Activated T-cell treated with anti-CD3 and anti-CD28 coated beads, Interleukin-2, amount 50 U/mL, for 72 hours (primary cell): ENCODE results near the gene PPIB. TPM values are rescaled to one million over a fixed set of nuclear protein-coding genes. Genes with fewer than 3 reads are reported as not detected.

Experiments used
- ATAC-seq, 2 donors: fragments of 150-1000 bp; cut with Tn5 transposase; replicated peaks in 1 of 2; 2 replicates each; pipeline ENCODE4 v1.10.0; 2021; ENCODE audit warnings: moderate library complexity in 2 of 2, mild to moderate bottlenecking in 1 of 2
- DNase-seq, 2 donors: peaks; one replicate each; pipeline ENCODE4 v3.0.0; 2021 to 2022; ENCODE audit warnings: mixed read lengths in 1 of 2
- H3K27ac Mint-ChIP-seq: one replicate; pipeline ENCODE4 v1.8.0; 2022; ENCODE audit warnings: mild to moderate bottlenecking, moderate library complexity, mixed read lengths
- H3K27me3 Mint-ChIP-seq: one replicate; pipeline ENCODE4 v1.8.0; 2022; ENCODE audit warnings: low read depth, mixed read lengths
- H3K36me3 Mint-ChIP-seq, 2 donors: one replicate each; pipeline ENCODE4 v1.8.0; 2022; ENCODE audit warnings: mixed read lengths in 2 of 2, mild to moderate bottlenecking in 1 of 2; ENCODE audit not compliant: insufficient read depth in 2 of 2
- H3K4me1 Mint-ChIP-seq: one replicate; pipeline ENCODE4 v1.8.0; 2022; ENCODE audit warnings: low read depth, mixed read lengths
- H3K4me3 Mint-ChIP-seq, 2 donors: one replicate each; pipeline ENCODE4 v1.8.0; 2022; ENCODE audit warnings: mild to moderate bottlenecking in 2 of 2, mixed read lengths in 2 of 2, moderate library complexity in 2 of 2
- H3K9me3 Mint-ChIP-seq, 2 donors: one replicate each; pipeline ENCODE4 v1.8.0; 2022; ENCODE audit warnings: mixed read lengths in 2 of 2
- total RNA-seq, 2 donors: library from RNA; stranded (reverse); gene quantifications; one replicate each; pipeline ENCODE4 v1.2.3, GENCODE V29; 2022

Gene PPIB
- total RNA-seq, 2 donors from 2014 or later: 228 to 302 TPM

DNA sequence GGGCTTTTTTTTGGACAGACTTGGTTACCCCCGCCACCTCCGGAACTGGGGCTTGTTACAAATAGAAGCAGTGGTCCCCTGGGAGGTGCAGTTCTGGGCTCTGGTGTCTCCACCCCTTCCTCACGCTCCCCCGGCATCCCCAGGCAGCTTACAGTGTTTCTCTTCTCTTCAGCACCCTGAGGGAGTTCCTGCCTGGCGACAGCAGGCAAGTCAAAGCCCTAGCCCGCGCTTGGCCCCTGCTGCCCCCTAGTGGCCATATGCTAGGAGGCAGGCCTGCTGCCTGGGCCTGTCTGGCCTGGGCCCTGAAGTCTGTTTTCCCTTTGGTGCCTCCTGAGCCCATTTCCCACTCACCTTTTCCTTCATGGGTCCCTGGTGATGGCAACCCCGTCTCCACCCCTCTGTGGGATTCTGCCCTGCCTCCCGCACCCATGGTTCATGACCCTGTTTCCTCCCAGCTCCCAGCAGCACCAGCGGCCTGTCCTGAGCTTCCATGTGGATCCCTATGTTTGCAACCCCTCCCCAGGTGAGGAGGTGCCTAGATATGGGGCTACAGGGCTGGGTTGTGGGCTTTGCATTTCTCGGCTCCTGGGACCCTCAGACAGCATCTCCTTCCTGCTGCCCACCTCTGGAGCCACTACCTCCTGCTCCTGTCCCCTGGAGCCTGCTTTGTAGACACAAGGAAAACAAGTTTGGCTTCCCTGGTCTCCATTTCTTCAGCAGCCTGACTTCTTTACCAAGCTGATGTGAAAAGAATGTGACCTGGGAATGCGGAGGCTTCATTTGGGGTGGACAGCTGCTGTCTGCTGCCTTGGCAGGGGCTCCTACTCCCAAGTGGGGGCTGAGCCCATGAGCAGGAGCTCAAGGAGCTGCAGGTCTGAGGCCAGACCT lies 9.1 kb downstream of the PPIB start:
- DNase-seq (peak; percentile 93 to 97), ATAC-seq (peak; percentile 74)
- Mint-ChIP-seq H3K27ac (no peak overlapping the region), H3K27me3 (peaks cover 17% of the 10 kb centered on the region), H3K4me1 (peaks cover 39% of the 10 kb centered on the region), H3K36me3 (peaks cover 5 to 14% of the 10 kb centered on the region in 2 donors), H3K9me3 (no peaks in the 10 kb centered on the region), H3K4me3 (peak overlapping the region; percentile 85 to 88)

DNA sequence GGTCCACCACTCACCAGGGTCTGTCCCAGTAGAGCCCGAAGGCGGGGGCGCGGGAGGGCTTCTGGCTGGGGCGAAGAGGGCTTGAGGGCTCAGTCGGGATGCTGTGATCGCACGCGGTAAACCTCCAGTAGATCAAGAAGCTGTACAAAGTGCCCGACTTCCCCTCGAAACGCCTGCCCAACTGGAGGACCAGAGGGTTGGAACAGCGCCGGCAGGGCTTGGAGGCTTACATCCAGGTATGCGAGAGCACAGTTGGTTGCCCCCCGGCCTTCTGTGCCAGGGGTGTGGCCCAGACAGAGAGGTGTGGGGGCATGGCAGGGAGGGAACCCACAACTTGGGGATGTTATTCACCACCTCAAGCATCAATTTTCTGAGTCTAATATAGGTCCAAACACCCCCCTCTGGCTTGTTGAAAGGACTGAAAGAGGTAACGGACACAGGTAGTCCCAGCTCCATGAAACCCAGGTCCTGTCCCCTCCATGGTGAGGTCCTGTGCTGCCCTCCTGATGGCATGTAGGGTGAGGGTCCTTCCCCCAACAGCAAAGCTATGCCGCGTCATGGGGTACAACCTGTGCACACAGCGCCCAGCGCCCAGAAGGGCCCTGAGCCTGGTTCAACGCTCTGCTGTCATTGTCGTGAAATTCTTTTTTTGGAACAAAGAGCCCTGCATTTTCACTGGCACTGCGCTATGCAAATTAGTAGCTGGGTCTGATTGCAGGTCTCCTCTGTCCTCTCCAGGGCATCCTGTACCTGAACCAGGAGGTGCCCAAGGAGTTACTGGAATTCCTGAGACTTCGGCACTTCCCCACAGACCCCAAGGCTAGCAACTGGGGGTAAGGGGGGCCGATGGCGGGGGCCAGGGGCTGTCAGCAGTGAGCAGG lies 10.1 kb downstream of the PPIB start:
- ATAC-seq: no peak
- Mint-ChIP-seq H3K27me3 (peaks cover 17% of the 10 kb centered on the region), H3K4me1 (peaks cover 30% of the 10 kb centered on the region), H3K27ac (no peak overlapping the region), H3K36me3 (peaks cover 0 to 7% of the 10 kb centered on the region in 2 donors), H3K9me3 (no peaks in the 10 kb centered on the region), H3K4me3 (peak overlapping the region; percentile 85 to 88)
- peak in 1 of 2 donors; percentile 19 for DNase-seq

- H3K9me3 Mint-ChIP-seq: no peaks in the 10 kb centered on the region
- H3K27me3 Mint-ChIP-seq: peaks cover 17% of the 10 kb centered on the region
- H3K36me3 Mint-ChIP-seq: peaks cover 0 to 7% of the 10 kb centered on the region in 2 donors
- peaks cover 29% of the 10 kb centered on the region for H3K4me1 Mint-ChIP-seq
- peak; percentile 45 to 48 for DNase-seq
- H3K27ac Mint-ChIP-seq: peak within 1 kb of the TSS; percentile 28
- peak; percentile 12 to 19 for ATAC-seq
- peak within 1 kb of the TSS; percentile 85 to 88 for H3K4me3 Mint-ChIP-seq
Observed at GRCh38 chr15:64151727-64152506, 10.9 kb downstream of the PPIB start, which contains the start of gene SNX22. TSS of gene SNX22 (plus strand) at chr15:64151731. CDS start at chr15:64151776, 45 bp downstream.

DNA sequence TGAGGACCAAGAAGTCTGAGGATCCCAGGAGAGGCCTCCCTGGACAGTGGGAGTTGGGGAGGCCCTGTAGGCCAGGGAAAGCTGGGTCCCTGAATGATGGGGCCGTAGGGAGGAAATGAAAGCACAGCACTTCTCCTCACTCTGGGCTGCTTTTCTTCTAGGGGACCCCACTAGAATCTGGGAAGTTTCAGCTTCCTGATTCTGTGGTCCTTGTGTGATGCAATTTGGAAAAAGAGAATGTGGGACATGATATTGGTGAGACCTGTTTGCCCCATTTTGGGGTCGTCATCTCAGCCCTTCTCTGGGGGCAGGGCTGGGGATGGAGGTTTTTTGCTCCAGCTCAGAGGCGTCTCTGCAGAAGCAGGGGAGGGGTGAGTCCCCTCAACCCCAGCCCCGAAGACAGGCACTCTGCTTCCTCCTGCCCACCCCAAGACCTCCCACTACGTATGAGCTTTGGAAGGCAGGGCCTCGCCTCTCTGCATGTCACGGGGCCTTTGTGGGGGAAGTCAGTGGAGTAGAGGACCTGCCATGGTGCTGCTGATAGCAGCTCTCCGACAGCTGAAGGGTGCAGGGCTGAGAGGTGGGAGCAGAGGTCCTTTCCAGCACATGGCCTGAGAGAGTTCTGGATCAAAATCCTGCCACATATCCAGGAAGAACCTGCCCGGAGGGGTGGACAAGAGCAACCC lies 12.8 kb downstream of the PPIB start:
- Mint-ChIP-seq H3K4me1 (peaks cover 29% of the 10 kb centered on the region), H3K36me3 (peaks cover 0 to under 1% of the 10 kb centered on the region in 2 donors), H3K9me3 (no peaks in the 10 kb centered on the region), H3K27ac (no peak overlapping the region), H3K27me3 (peaks cover 17% of the 10 kb centered on the region), H3K4me3 (peak overlapping the region; percentile 8 to 85)
- ATAC-seq (no peak), DNase-seq (no peak)

DNA sequence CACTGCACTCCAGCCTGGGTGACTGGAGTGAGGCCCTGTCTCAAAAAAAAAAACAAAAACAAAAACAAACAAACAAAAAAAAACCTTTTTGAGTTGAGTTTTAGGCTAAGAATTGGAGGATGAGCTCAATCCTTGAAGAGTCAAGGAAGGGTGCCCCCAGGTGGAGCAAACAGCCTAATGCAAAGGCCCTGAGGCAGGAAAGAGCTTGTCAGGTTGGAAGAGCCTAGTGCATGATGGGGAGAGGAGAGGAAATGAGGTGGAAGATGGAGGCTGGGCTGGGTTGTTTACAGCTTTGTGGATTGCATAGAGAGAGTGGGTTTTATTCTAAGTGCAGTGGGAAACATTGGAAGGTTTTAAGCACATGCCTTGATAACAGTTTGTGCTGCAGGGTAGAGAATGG lies 13.4 kb downstream of the PPIB start:
- H3K36me3 Mint-ChIP-seq: no peaks in the 10 kb centered on the region
- H3K27ac Mint-ChIP-seq: no peak overlapping the region
- H3K9me3 Mint-ChIP-seq: no peaks in the 10 kb centered on the region
- peaks cover 17% of the 10 kb centered on the region for H3K27me3 Mint-ChIP-seq
- H3K4me3 Mint-ChIP-seq: peak overlapping the region in 1 of 2 donors; percentile 8
- ATAC-seq (no peak), DNase-seq (peak; percentile 30 to 32)
- peaks cover 29% of the 10 kb centered on the region for H3K4me1 Mint-ChIP-seq

- DNase-seq (no peak), ATAC-seq (no peak)
- no peak overlapping the region for H3K27ac Mint-ChIP-seq
- peaks cover 29% of the 10 kb centered on the region for H3K4me1 Mint-ChIP-seq
- no peaks in the 10 kb centered on the region for H3K9me3 Mint-ChIP-seq
- H3K27me3 Mint-ChIP-seq: peaks cover 17% of the 10 kb centered on the region
- no peaks in the 10 kb centered on the region for H3K36me3 Mint-ChIP-seq
- H3K4me3 Mint-ChIP-seq: no peak overlapping the region
Observed at GRCh38 chr15:64148581-64148980, 14.2 kb downstream of the PPIB start.

DNA sequence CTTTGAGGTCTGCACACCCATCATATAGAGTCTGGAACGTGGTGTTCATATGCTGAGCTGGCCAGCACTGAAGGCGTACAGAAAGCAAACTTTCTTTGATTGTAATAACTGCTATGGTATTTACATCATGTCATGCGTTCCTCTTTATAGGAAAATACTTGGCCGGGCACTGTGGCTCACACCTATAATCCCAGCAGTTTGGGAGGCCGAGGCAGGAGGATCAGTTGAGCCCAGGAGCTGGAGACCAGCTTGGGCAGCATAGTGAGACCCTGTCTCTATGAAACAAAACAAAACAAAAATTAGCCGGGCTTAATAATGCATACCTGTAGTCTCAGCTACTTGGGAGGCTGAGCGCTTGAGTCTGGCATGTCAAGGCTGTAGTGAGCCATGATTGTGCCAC lies 14.7 kb downstream of the PPIB start:
- Mint-ChIP-seq H3K4me1 (peaks cover 24% of the 10 kb centered on the region), H3K4me3 (no peak overlapping the region), H3K9me3 (no peaks in the 10 kb centered on the region), H3K27me3 (peaks cover 13% of the 10 kb centered on the region), H3K36me3 (no peaks in the 10 kb centered on the region), H3K27ac (no peak overlapping the region)
- DNase-seq (no peak), ATAC-seq (no peak)

DNA sequence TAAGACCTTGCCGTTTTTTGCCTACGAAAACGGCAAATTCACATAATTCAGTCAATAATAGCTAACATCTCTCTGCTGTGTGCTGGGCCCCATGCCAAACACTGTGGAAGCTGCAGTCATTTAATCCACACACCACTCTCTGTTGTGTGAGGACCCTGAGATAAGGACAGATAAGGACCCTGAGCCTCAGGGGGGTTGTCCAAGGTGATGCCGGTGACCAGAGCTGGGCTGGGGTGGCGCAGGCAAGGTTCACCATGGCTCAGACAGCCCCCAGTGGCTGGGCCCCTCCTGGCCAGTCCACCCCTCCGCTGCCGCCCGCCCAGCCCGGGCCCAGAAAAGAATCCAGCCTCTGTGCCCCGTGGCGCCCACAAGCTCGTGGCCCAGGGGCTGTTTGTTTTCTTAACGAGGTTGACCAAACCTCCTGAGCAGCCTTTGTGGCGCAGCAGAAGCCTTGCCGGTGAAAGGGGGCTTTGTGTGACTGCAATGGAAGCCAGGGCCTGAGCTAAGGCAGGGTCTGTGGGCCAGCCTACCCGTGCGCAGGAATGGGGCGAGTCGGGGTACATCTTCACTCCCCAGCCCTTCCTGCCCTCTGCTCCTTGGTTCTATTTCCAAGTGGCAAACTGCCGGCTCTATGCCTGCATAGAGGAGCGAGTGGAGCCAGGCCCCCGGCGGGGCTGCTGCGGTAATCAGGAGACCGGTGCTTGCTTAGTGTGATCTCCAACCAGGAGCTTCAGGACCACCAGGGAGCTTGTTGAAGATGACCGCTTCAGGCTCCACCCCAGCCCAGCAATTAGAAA lies 15.7 kb downstream of the PPIB start:
- H3K9me3 Mint-ChIP-seq: no peaks in the 10 kb centered on the region
- ATAC-seq: no peak
- peaks cover 17% of the 10 kb centered on the region for H3K4me1 Mint-ChIP-seq
- H3K4me3 Mint-ChIP-seq: no peak overlapping the region
- H3K27me3 Mint-ChIP-seq: peaks cover 6% of the 10 kb centered on the region
- no peaks in the 10 kb centered on the region for H3K36me3 Mint-ChIP-seq
- H3K27ac Mint-ChIP-seq: no peak overlapping the region
- no peak for DNase-seq

DNA sequence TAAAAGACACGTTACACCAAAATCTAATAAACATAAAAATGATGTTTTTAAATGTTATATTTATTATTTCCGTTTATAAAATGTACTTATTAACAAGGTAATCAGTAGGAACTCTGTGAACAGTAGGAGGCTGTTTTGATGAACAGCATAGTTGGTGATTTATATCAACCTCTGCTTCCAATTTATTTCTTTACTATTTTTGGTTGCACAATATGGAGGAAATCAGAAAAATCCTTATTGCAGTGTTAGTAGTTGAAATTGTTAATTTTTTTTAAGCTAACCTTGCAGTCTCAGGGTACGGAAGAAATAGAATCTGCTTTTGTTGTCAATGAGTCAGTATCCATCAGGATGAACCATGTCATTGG lies 16.3 kb downstream of the PPIB start:
- Mint-ChIP-seq H3K27ac (no peak overlapping the region), H3K36me3 (no peaks in the 10 kb centered on the region), H3K27me3 (peaks cover 6% of the 10 kb centered on the region), H3K4me1 (peaks cover 17% of the 10 kb centered on the region), H3K4me3 (no peak overlapping the region), H3K9me3 (no peaks in the 10 kb centered on the region)
- no peak for DNase-seq
- no peak for ATAC-seq

GRCh38 chr15:64146041-64146440 lies 16.8 kb downstream of the PPIB start:
- H3K4me3 Mint-ChIP-seq: no peak overlapping the region
- H3K27me3 Mint-ChIP-seq: peaks cover 4% of the 10 kb centered on the region
- H3K27ac Mint-ChIP-seq: no peak overlapping the region
- peaks cover 16% of the 10 kb centered on the region for H3K4me1 Mint-ChIP-seq
- no peaks in the 10 kb centered on the region for H3K36me3 Mint-ChIP-seq
- ATAC-seq (no peak), DNase-seq (no peak)
- H3K9me3 Mint-ChIP-seq: no peaks in the 10 kb centered on the region

- Mint-ChIP-seq H3K36me3 (no peaks in the 10 kb centered on the region), H3K4me3 (no peak overlapping the region), H3K9me3 (no peaks in the 10 kb centered on the region), H3K27ac (no peak overlapping the region), H3K4me1 (peaks cover 6% of the 10 kb centered on the region), H3K27me3 (no peaks in the 10 kb centered on the region)
- DNase-seq (no peak), ATAC-seq (no peak)
Observed at GRCh38 chr15:64144565-64145281, 18.1 kb downstream of the PPIB start.
